GM18951 (cell line): ENCODE measurements around the gene SSBP3.
"Not testable (repeated sequence)": the region's sequence is repeated elsewhere in the genome, so short reads cannot be mapped to it uniquely, and the experiment has no call there.

ENCODE experiments used
- POLR2A ChIP-seq: IDR thresholded peaks from 4 replicates; pipeline ENCODE4 v1.6.1; 2011; ENCODE audit warnings: mild to moderate bottlenecking; ENCODE audit not compliant: insufficient read length, insufficient read depth; ENCODE audit errors: extremely low read depth
- in situ Hi-C: fragments of 300-500 bp; cut with MboI; formaldehyde crosslinking; loops from one replicate; pipeline ENCODE4 v1.12.0; 2022; ENCODE audit warnings: low sequenced_read_pairs, mixed read lengths, inconsistent platforms; ENCODE audit not compliant: unreplicated experiment

Gene SSBP3

DNA sequence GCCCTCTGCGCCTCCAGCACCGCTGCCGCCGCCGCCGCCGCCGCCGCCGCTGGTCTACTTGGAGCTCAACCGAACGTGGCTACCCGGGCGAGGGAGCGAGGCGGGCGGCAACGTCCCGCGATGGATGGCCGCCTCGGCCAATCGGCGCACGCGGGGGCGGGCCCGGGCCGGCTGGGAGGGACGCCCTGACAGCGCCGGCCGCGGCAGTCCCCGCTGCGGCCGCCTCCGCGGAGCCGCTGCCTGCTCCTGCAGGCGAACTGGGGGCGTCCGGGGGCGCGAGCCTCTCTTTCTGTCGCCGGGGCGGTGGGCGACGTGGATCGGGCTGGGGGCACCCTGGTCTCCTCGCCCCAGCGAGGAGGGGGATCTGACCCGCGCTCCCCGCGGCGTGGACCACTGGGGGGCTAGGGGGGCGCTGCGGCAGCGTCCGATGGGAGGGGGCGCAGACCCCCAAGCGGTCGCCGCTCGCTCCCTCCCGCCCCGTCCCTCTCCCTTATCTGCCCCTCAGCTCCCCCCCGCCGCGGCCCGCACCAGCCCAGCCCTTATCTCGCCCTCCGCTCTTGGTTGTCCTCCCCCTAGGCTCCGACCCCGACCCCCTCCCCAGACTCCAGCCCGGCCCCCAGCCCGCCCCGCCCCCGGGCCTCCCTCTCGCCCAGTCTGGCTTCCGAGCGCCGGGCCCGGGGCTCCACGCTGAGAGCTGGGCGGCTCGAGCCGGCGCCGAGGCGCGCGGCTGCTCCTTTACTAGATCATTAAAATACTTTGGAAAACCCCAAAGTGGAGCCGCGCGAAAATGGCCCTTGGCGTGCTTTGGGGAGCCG is at the start of gene SSBP3:
Gene SSBP3 (minus strand): TSS at position 56 of the 815 bp plus-strand sequence.
- in situ Hi-C loops: no loop called here

DNA sequence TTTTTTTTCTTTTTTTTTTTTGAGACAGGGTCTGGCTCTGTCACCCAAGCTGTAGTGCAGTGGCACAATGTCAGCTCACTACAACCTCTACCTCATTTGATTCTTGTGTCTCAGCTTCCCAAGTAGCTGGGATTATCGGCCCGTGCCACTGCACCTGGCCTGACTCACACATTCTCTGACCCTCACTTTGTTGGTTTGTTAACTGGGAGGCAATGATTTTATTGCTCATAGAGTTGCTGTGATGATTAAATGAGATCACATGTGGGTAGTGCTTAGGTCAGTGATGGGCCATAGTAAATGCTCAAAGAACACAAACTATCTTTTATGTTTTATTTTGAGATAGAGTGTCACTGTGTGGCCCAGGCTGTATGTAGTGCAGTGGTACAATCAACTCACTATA is 47.3 kb upstream of the SSBP3 start:
- in situ Hi-C loops: no loop called here
- TF ChIP-seq POLR2A: no peak

More for the DNA sequence above, at the start of gene SSBP3:
- TF ChIP-seq POLR2A: peak; percentile 83

DNA sequence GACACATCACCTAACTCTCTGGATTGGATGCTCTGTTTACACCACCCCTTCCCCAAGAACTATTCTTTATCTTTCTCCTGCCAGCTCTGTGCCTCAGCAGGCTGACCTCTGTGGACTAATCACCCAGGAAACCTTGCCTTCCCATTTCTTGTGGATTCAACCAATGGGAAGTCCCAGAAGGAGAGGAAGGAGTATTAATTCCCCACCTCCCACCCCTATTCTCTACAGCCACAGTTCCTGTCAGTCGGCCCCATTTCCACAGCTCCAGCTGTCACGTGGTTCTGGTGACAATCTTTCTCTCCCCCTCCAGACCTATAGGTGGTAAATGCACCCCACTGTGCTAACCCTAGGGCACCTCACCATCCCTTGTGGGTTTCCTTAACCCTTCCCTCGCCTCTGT is 46.8 kb upstream of the SSBP3 start:
- in situ Hi-C loops: no loop called here
- TF ChIP-seq POLR2A: no peak

DNA sequence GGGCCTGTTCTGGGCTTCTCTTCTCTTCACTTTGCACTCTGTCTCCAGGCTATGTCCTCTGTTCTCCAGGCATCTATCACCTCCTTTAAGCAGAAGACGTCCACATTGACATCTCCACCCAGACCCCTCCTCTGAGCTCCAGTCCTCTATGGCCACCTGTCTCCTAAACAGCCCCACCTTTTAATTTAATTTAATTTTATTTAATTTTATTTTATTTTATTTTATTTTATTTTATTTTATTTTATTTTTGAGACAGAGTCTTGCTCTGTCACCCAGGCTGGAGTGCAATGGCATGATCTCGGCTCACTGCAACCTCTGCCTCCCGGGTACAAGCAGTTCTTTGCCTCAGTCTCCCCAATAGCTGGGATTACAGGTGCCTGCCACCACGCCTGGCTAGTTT is 43.2 kb upstream of the SSBP3 start:
- in situ Hi-C loops: not testable (repeated sequence)

DNA sequence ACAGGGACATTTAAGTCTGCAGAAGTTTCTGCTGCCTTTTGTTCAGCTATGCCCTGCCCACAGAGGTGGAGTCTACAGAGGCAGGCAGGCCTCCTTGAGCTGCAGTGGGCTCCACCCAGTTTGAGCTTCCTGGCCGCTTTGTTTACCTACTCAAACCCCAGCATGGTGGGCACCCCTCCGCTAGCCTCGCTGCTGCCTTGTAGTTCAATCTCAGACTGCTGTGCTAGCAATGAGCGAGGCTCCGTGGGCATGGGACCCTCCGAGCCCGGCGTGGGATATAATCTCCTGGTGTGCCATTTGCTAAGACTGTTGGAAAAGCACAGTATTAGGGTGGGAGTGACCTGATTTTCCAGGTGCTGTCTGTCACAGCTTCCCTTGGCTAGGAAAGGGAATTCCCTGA is 42.6 kb upstream of the SSBP3 start:
- in situ Hi-C loops: not testable (repeated sequence)

DNA sequence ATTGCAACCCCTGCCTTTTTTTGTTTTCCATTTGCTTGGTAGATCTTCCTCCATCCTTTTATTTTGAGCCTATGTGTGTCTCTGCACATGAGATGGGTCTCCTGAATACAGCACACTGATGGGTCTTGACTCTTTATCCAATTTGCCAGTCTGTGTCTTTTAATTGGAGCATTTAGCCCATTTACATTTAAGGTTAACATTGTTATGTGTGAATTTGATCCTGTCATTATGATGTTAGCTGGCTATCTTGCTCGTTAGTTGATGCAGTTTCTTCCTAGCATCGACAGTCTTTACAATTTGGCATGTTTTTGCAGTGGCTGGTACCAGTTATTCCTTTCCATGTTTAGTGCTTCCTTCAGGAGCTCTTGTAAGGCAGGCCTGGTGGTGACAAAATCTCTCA is 40.9 kb upstream of the SSBP3 start:
- in situ Hi-C loops: not testable (repeated sequence)

DNA sequence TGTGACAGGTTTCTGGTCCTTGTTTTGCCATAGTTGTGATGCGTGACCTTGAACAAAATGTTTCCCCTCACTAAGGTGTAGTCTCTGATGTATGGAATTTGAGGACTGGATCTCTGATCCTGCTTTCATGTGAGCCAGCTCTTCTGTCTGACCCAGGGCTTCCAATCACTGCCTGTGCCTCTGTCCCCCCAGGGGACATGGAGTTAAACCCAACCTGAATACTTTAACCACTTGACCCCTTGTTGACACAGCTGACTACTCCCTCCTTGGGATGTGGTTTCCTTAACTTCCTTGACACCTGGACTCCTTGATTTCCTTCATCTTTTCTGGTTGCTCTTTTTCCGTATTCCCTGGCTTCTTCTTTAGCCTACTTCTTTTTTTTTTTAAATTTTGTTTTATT is 36.0 kb upstream of the SSBP3 start:
- in situ Hi-C loops: no loop called here
- no peak for TF ChIP-seq POLR2A

DNA sequence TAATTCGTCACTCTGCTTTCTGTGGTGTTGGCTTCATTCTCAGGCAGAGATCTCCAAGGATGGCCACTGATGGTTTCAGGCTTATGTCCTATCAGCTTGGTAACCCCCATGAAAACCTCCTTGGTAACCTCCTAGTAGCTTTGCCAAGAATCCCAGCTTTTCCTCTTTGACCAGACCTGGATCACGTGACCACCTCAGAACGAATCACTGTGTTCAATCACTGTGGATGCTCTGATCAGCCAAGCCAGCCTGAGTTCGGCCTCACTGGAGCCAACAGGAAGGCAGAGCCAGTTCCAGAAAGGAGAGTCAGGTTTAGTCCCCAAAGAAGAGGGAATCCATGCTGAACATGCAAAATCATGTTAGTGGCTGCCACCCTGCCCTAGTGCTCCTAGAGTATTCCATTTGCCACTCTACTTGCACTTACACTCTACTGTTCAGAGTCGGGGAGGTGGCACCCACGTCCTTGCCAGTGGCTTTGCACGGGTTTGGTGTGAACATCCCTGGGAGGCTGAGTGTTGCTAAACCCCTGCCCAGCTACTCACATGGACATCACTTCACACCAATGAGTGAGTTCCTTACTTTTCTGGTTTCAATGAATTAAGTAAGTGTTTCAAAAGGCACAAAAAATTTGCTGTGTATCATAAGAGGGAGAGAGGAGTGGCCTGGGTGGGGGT is 33.5 kb upstream of the SSBP3 start:
- in situ Hi-C loops: no loop called here
- no peak for TF ChIP-seq POLR2A

DNA sequence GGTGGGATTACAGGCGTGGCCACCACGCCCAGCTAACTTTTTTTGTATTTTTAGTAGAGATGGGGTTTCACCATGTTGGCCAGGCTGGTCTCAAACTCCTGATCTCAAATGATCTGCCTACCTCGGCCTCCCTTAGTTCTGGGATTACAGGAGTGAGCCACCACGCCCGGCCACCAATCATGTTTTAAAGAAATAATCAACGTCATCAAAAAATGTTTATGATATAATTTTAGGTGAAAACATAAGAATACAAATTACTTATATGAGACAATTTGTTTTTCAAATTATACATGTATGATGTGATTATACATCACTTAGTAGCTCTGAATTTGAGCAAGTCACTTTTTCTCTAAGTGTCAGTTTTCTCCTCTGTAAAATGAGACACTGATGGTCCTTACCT is 31.6 kb upstream of the SSBP3 start:
- in situ Hi-C loops: no loop called here
- no peak for TF ChIP-seq POLR2A

DNA sequence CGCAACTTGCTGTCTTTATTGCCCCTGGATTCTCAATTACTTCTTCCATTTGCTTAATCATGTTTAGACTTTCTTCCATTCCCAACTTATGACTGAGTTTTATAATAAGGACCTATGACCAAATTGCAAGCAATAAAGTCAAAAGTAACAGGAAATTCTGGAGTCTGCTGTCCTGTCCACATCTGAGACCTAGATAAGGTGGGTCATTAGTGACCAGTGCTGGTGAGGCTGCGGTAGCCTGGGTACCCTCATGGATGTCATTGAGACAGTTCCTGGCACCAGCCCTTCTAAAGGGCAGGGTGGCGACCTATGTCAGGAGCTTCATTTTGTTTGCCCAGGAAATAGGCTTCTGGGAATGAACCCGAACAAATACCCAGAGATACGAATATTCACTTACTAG is 30.6 kb upstream of the SSBP3 start:
- in situ Hi-C loops: no loop called here
- TF ChIP-seq POLR2A: no peak

DNA sequence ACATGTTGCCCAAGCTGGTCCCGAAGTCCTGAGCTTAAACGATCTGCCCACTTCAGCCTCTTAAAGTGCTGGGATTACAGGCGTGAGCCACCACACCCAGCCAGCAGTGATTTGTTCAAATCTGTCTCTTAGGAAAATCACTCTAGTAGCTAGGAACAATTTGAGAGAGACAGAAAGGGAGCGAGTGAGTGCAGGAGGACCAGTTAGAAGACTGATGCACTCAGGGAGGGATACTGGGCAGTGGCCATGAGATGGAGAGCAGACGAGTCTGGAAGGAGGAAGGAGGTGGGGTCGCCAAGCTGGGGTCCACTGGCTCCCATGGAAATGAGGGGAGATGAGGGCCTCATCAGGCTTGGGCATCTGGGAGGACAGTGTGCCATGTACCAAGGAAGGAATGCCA is 23.6 kb upstream of the SSBP3 start:
- no peak for TF ChIP-seq POLR2A
- in situ Hi-C loops: no loop called here

DNA sequence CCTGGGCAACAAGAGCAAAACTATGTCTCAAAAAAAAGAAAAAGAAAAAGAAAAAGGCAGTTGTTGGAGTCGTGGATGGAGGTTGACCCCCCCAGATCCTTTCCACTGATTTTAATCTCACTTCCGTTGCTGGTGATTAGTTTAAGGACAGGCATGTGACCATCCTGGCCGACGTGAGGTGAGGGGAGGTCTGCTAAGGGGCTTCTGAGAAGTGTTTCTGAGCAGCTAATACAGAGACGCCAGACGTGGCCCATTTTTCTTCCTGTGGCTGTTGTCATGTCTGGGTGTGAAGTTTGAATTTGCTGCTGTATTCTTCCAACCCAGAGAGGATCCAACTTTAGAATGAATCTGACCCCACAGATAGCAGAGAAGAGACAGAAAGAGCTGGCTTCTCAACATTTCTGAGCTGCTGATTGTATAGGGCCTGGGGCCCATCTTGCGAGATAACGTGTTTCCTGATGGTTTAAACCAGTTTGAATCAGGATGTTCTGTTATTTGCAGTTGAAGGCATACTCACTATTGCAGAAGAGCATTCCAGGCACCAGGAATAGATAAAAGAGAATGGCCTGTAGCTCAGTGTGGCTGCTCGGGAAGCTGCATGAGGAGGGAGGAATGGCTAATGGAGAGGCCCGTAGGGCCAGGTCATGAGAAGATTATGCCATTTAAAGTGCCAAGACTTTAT is 22.8 kb upstream of the SSBP3 start:
- in situ Hi-C loops: no loop called here
- TF ChIP-seq POLR2A: no peak

DNA sequence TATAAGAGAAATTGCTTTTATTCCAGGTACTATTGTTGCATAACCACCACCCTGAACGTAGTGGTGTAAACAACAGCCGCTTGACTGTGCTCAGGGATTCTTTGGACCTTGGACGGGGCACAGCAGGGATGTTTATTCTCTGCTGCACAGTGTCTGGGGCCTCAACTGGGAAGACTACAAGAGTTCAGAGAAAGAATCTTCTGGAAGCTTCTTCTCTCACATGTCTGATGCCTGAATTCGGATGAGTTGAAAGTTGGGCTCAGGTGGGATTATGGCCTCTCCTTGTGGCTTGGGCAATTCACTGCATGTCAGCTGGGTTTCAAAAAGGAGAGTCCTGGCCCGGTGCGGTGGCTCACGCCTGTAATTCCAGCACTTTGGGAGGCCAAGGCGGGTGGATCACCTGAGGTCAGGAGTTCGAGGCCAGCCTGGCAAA is 19.0 kb upstream of the SSBP3 start:
- no peak for TF ChIP-seq POLR2A
- in situ Hi-C loops: no loop called here

DNA sequence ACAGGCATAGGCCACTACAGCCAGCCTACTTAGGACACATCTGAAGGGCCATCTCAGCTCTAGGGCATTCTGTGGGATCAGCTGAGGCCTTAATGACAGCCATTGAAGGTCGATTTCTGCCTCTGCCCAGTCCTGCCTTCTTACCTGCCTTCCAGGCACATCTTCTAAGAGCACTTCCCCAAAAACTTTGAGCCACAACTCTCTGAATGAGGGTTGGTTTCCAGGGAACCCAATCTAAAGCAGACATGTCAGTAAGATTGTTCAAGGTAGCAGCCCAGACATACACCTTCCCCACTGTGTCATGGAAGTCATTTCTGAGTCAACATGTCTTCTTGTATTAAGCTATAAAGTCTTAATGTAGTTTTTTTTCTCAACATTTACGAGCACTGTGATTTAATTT is 18.2 kb upstream of the SSBP3 start:
- TF ChIP-seq POLR2A: no peak
- in situ Hi-C loops: no loop called here

DNA sequence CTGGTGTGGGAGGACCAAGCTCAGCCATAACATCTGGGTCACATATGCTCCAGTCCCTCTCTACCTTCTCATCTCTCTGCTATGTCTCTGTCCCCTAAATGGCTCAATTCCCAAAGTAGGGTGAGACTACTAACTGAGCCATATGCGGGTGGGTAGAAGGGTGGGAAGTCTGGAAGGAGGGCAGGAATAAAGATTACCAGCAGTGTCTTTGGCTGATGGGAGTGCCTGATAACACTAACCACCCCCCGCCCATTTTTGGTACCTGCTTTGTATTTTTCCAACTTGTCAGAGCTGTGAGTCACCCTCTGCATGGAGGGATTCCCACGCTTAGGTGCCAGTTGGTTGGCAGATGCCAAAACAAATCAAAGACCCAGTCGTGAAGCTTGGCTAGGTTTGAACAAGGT is 14.9 kb upstream of the SSBP3 start:
- in situ Hi-C loops: no loop called here
- TF ChIP-seq POLR2A: no peak

DNA sequence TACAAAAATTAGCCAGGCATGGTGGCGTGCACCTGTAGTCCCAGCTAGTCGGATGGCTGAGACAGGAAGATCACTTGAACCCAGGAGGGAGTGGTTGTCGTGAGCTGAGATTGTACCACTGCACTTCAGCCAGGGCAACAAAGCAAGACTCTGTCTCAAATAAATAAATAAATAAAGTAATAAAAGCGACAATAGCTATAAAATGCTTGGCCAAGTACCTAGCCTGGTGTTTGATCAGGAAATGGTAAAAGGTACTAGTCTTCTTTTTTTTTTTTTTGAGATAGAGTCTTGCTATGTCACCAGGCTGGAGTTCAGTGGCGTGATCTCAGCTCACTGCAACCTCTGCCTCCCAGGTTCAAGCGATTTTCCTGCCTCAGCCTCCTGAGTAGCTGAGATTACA is 12.4 kb upstream of the SSBP3 start:
- in situ Hi-C loops: loop anchor here (10.0 kb wide), 1 partner anchor 56 kb away; no protein-coding TSS in a partner anchor
